ENCODE data around the gene UBE2O.

UBE2O gene

GRCh38 chr17:76345377-76345974, 107.5 kb downstream of the UBE2O start:
- DNase-seq (ENCODE audit: low read depth), result no peak

GRCh38 chr17:76343106-76343505, 109.8 kb downstream of the UBE2O start:
- no peak for DNase-seq (ENCODE audit: low read depth)

GRCh38 chr17:76341301-76341700, 111.7 kb downstream of the UBE2O start:
- DNase-seq (ENCODE audit: low read depth), result no peak
